Lower leg skin (tissue), 4 donors: ENCODE results near the gene SEMA3B. TPM values are rescaled to one million over a fixed set of nuclear protein-coding genes. Genes with fewer than 3 reads are reported as not detected.

Experiments used
- DNase-seq, 2 donors: peaks; one replicate each; pipeline ENCODE4 v3.0.0-alpha.2; 2019; ENCODE audit warnings: low spot score in 2 of 2
- H3K4me3 ChIP-seq: fragments of 200-600 bp; sonication (generic); 2 replicates; pipeline ENCODE4 v1.5.1; 2017; ENCODE audit warnings: mild to moderate bottlenecking, low read depth; ENCODE audit not compliant: poor library complexity, severe bottlenecking
- POLR2A ChIP-seq, 2 donors: fragments of 450-650 bp; IDR thresholded peaks; one replicate each; pipeline ENCODE4 v1.6.1; 2016 to 2017; ENCODE audit warnings: antibody characterized with exemption in 2 of 2, mild to moderate bottlenecking in 1 of 2, moderate library complexity in 1 of 2
- WGBS, 2 donors: methylation state at CpG; one replicate each; pipeline ENCODE4 v1.1.5; 2018; 5-methylcytosine and 5-hydroxymethylcytosine counted together
- intact Hi-C: fragments of 100-400 bp; cut with DNase I; formaldehyde crosslinking; loops from one replicate; pipeline ENCODE4 v1.15.0; 2023; ENCODE audit warnings: low total_unique reads
- total RNA-seq, 4 donors: library from RNA; depleted of rRNA; stranded (reverse); fragments of >200 nt; gene quantifications; one replicate each; pipeline ENCODE4 v1.1.0, GENCODE V29; 2016
- TF ChIP-seq, protein P1 (sequence below), 3 donors: fragments of 450-650 bp; IDR thresholded peaks; one replicate each; pipeline ENCODE4 v1.5.1; 2016; ENCODE audit warnings: antibody characterized with exemption in 3 of 3, mild to moderate bottlenecking in 3 of 3, moderate library complexity in 2 of 3

SEMA3B gene
- total RNA-seq, 4 donors from 2014 or later: 1.1 to 7.2 (median 3.3) TPM

DNA sequence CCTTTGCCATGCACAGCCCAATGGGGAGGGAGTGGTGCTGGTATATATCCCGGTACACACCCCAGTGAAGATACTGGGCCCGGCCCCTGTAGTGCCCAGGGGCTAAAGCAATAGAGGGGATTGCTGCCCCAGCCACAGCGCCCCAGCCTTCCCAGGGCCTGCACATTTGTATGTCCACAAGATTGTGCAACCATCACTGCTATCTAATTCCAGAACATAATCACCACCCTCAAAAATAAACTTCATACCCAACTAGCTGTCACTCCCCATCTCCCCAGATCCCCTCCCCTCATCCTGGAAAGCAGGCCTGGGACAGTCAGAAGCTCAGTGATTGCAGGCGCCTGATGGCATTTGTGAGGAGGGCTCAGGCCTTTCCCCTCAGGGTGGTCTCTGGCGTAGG is 19.5 kb upstream of the SEMA3B start:
- no peak for DNase-seq
- 61 to 79% methylated on average over 5 of the region's 5 CpGs for WGBS, 2 donors
- intact Hi-C loops: no loop called here
- TF ChIP-seq, protein P1, sequence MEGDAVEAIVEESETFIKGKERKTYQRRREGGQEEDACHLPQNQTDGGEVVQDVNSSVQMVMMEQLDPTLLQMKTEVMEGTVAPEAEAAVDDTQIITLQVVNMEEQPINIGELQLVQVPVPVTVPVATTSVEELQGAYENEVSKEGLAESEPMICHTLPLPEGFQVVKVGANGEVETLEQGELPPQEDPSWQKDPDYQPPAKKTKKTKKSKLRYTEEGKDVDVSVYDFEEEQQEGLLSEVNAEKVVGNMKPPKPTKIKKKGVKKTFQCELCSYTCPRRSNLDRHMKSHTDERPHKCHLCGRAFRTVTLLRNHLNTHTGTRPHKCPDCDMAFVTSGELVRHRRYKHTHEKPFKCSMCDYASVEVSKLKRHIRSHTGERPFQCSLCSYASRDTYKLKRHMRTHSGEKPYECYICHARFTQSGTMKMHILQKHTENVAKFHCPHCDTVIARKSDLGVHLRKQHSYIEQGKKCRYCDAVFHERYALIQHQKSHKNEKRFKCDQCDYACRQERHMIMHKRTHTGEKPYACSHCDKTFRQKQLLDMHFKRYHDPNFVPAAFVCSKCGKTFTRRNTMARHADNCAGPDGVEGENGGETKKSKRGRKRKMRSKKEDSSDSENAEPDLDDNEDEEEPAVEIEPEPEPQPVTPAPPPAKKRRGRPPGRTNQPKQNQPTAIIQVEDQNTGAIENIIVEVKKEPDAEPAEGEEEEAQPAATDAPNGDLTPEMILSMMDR (IDR thresholded peaks at IDR 0.05): no peak
- no peak for TF ChIP-seq POLR2A (IDR thresholded peaks at IDR 0.05)
- H3K4me3 ChIP-seq: no peak overlapping the region

DNA sequence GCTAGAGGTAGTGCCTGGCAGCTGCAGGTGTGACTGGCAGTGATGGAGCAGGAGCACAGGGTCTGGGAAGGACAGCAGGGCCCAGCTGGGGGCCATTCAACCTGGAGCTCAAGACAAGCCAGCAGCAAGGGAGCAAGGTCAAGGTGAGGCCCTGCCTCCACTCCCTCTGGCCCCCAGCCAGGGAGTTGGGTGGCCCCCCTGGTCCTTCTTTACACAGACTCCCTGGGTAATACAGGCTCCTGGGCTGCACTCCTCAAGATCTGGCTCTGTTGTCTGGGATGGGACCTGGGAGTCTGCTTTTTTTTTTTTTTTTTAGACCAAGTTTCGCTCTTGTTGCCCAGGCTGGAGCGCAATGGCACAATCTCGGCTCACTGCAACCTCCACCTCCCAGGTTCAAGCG is 18.4 kb upstream of the SEMA3B start:
- intact Hi-C loops: no loop called here
- no peak overlapping the region for H3K4me3 ChIP-seq
- no peak for TF ChIP-seq POLR2A (IDR thresholded peaks at IDR 0.05)
- WGBS, 2 donors: 95 to 98% methylated on average over 4 of the region's 4 CpGs
- no peak for DNase-seq

DNA sequence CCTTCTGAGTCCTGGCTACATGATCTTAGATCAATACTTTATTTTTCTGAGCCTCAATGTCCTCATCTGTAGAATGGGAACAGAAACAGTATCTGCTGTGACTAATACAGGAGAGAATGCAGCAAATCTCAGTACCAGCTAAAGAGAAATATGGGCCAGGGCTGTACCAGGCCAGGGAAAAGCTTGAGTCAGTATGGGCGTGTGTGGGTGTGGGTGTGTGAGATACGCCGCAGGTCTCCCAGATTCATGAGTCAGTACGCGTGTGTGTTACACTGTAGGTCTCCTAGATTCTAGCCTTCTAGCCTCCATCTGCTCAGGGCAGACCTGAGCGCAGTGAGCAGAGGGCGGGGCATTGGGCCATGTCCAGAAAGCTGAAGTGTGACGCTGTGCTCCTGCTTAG is 17.7 kb upstream of the SEMA3B start:
- WGBS, 2 donors: 28 to 64% methylated on average over 7 to 8 of the region's 8 CpGs
- peak in 1 of 2 donors; percentile 48 for DNase-seq
- intact Hi-C loops: no loop called here
- TF ChIP-seq, protein P1 (IDR thresholded peaks at IDR 0.05): no peak
- no peak for TF ChIP-seq POLR2A (IDR thresholded peaks at IDR 0.05)
- H3K4me3 ChIP-seq: no peak overlapping the region

DNA sequence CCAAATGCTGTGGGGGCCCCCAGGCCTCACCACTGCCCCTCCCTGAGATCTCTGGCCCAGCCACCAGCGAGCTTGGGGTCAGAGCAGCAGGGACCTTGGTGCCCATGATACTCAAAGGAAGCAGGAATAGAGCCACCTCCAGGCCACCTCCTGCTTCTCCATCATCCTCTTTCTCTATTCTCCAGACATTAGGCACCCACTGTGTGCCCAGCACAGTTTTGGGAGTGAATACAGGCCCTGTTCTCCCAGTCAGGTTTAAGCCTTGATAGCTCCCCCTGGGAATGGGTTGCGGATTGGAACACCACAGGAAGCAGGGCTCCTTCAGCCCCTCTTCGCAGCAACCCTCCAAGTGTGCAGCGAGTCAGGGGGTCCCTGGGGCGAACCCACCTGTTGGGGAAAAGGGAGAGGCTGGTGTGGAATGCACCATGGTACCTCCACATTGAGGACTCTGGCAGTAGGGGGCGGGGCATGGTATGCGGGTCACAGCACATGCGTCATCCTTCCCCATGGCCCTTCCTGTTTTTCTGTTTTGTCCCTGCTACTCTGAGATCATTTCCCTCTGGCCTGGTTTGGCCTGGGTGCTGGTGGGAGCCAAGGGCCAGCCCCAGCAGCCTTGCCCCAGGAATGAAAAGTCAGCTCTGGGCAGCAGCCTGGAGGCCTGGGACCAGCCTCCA is 14.2 kb upstream of the SEMA3B start:
- intact Hi-C loops: no loop called here
- 63 to 68% methylated on average over 8 of the region's 8 CpGs for WGBS, 2 donors

GRCh38 chr3:50255251-50255615 is 13.7 kb upstream of the SEMA3B start:
- WGBS, 2 donors: 36 to 46% methylated on average over 9 of the region's 9 CpGs

More for the DNA sequence above, 14.2 kb upstream of the SEMA3B start:
- no peak for TF ChIP-seq POLR2A (IDR thresholded peaks at IDR 0.05)
- TF ChIP-seq, protein P1 (IDR thresholded peaks at IDR 0.05): no peak
- DNase-seq: peak; percentile 72 to 95
- no peak overlapping the region for H3K4me3 ChIP-seq

More at GRCh38 chr3:50255251-50255615, 13.7 kb upstream of the SEMA3B start:
- no peak for DNase-seq
- intact Hi-C loops: no loop called here
- no peak for TF ChIP-seq POLR2A (IDR thresholded peaks at IDR 0.05)
- TF ChIP-seq, protein P1 (IDR thresholded peaks at IDR 0.05): no peak
- H3K4me3 ChIP-seq: no peak overlapping the region
